ENCODE data around the gene FOXN3.

Gene FOXN3

GRCh38 chr14:89408907-89409700, 7.9 kb downstream of the FOXN3 start:
- no peak for DNase-seq (ENCODE audit: low read depth)

GRCh38 chr14:89407856-89408255, 9.2 kb downstream of the FOXN3 start:
- DNase-seq (ENCODE audit: low read depth) = no peak

GRCh38 chr14:89406941-89407340, 10.1 kb downstream of the FOXN3 start:
- no peak for DNase-seq (ENCODE audit: low read depth)

- no peak for DNase-seq (ENCODE audit: low read depth)
Observed at GRCh38 chr14:89406361-89406760, 10.7 kb downstream of the FOXN3 start.

GRCh38 chr14:89405712-89406111, 11.3 kb downstream of the FOXN3 start:
- no peak for DNase-seq (ENCODE audit: low read depth)

- DNase-seq (ENCODE audit: low read depth) = no peak
Observed at GRCh38 chr14:89402363-89402762, 14.7 kb downstream of the FOXN3 start.

GRCh38 chr14:89401761-89402160, 15.3 kb downstream of the FOXN3 start:
- no peak for DNase-seq (ENCODE audit: low read depth)

- DNase-seq (ENCODE audit: low read depth) = no peak
Observed at GRCh38 chr14:89401241-89401640, 15.8 kb downstream of the FOXN3 start.

GRCh38 chr14:89400529-89400928, 16.5 kb downstream of the FOXN3 start:
- no peak for DNase-seq (ENCODE audit: low read depth)

GRCh38 chr14:89399594-89400068, 17.4 kb downstream of the FOXN3 start:
- DNase-seq (ENCODE audit: low read depth) = no peak

GRCh38 chr14:89399157-89399556, 17.9 kb downstream of the FOXN3 start:
- DNase-seq (ENCODE audit: low read depth) = no peak

- no peak for DNase-seq (ENCODE audit: low read depth)
Observed at GRCh38 chr14:89397569-89398230, 19.3 kb downstream of the FOXN3 start.

GRCh38 chr14:89394972-89395371, 22.1 kb downstream of the FOXN3 start:
- DNase-seq (ENCODE audit: low read depth) = no peak

GRCh38 chr14:89393222-89393745, 23.7 kb downstream of the FOXN3 start:
- DNase-seq (ENCODE audit: low read depth) = no peak

- no peak for DNase-seq (ENCODE audit: low read depth)
Observed at GRCh38 chr14:89392181-89392580, 24.9 kb downstream of the FOXN3 start.

GRCh38 chr14:89391556-89391955, 25.5 kb downstream of the FOXN3 start:
- DNase-seq (ENCODE audit: low read depth) = no peak

- DNase-seq (ENCODE audit: low read depth) = no peak
Observed at GRCh38 chr14:89391123-89391522, 25.9 kb downstream of the FOXN3 start.

GRCh38 chr14:89388853-89389252, 28.2 kb downstream of the FOXN3 start:
- DNase-seq (ENCODE audit: low read depth) = no peak

GRCh38 chr14:89387922-89388685, 28.9 kb downstream of the FOXN3 start:
- DNase-seq (ENCODE audit: low read depth) = no peak

- no peak for DNase-seq (ENCODE audit: low read depth)
Observed at GRCh38 chr14:89386212-89386886, 30.7 kb downstream of the FOXN3 start.

GRCh38 chr14:89384636-89385035, 32.4 kb downstream of the FOXN3 start:
- DNase-seq (ENCODE audit: low read depth) = no peak

- DNase-seq (ENCODE audit: low read depth) = no peak
Observed at GRCh38 chr14:89384023-89384422, 33.0 kb downstream of the FOXN3 start.
